GM04504 (cell line): ENCODE results near the gene WSCD1.

Experiments used
- DNase-seq: peaks from one replicate; pipeline ENCODE4 v3.0.0-alpha.2; 2012; ENCODE audit warnings: low read depth

The WSCD1 gene

GRCh38 chr17:6108382-6108781, 38.2 kb downstream of the WSCD1 start:
- no peak for DNase-seq

GRCh38 chr17:6108987-6109386, 38.8 kb downstream of the WSCD1 start:
- DNase-seq, result no peak

- DNase-seq, result no peak
Measured at GRCh38 chr17:6109536-6109935, 39.4 kb downstream of the WSCD1 start.

DNA sequence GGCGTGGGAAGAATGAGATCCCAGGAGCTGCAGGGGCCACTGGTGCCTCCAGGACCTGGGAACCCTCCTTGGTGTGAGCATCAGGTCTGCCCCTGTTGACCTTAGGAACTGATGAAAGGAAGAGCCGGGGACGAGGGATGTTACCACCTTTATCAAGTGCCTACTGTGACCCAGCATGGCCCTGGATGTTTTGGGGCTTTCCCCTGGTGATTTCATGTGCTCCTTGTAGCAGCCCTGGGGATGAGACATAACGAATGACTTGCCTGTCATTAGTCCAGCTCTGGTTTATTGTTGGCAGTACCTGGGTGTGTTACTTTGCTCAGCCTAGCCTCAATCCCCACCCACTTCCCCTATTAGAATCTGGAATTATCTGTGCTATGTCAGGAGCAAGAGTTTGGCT, 39.9 kb downstream of the WSCD1 start:
- DNase-seq, result no peak

- DNase-seq, result no peak
Measured at GRCh38 chr17:6110592-6110991, 40.4 kb downstream of the WSCD1 start.

GRCh38 chr17:6120351-6120750, 50.2 kb downstream of the WSCD1 start:
- no peak for DNase-seq

GRCh38 chr17:6124856-6125255, 54.7 kb downstream of the WSCD1 start:
- no peak for DNase-seq

- no peak for DNase-seq
Measured at GRCh38 chr17:6126768-6127167, 56.6 kb downstream of the WSCD1 start.

- no peak for DNase-seq
Measured at GRCh38 chr17:6134721-6135120, 64.5 kb downstream of the WSCD1 start.

GRCh38 chr17:6135236-6135635, 65.1 kb downstream of the WSCD1 start:
- DNase-seq, result no peak

DNA sequence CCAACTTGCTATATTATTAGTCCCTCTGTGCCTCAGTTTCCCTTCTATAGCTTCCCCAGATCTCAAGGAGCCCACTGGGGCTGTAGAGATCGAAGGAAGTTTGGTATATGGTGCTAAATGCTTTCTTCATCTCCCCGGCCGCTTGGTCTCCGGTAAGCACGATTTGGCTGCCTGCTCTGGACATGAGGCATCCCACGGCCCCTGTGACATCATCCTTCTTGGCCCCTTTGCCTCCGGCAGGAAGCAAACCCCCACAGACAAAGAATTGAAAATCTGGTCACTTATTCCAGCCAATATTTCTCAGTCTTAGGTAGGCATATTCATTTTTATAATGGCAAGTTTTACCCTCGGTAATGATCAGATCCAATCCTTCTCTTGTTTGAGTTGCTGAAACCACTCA, 65.8 kb downstream of the WSCD1 start:
- no peak for DNase-seq

- no peak for DNase-seq
Measured at GRCh38 chr17:6137716-6138502, 67.7 kb downstream of the WSCD1 start.

DNA sequence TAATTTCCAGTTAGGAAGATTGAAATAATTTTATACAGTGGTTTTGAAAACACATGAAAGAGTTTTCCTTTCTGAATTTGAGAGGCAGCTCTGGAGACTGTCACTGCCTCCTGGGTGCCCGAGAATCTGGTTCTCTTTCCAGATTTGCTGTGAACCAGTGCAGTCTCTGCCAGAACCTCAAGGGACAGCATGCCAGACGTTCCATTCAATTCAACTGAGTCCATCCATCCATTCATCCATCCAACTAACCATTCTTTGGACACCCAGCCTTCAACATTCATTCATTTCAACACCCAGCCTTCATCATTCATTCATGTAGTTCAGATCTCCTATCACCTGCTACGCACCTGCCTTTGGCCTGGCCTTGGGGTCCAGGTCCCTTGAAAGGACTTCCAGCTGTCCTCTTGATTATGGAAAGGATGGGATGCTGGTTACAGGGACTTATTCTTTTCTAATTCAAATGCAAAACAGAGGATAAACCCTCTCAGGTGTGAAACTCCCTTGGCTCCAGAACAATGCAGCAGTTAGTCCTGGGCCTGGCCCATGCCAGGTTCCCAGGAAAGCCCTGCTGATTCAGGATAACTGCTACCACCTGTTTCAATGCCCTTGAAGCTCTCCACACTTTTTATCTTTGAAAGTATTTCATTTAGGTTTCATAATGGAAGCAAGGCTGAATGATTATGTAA, 68.7 kb downstream of the WSCD1 start:
- DNase-seq, result no peak

GRCh38 chr17:6139447-6139832, 69.3 kb downstream of the WSCD1 start:
- no peak for DNase-seq

GRCh38 chr17:6140188-6140587, 70.0 kb downstream of the WSCD1 start:
- DNase-seq, result no peak

- no peak for DNase-seq
Measured at GRCh38 chr17:6140728-6141330, 70.7 kb downstream of the WSCD1 start.

- no peak for DNase-seq
Measured at GRCh38 chr17:6142701-6143100, 72.5 kb downstream of the WSCD1 start.

DNA sequence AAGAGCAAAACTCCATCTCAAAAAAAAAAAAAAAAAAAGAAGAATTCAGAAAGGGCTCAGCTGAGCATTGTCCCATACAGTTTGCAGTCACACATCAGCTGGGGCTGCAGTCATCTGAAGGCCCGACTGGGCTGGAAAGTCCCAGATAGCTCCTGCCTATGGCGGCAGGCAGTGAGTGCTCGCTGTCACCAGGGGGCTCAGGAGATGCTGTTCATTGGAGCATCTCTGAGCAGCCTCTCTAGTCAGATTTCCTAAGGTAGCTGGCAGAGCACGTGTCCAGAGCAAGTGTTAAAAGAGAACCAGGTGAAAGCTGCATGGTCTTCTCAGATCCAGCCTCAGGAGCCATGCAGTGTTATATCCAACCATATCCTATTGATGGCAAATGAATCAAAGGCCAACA, 75.8 kb downstream of the WSCD1 start:
- DNase-seq, result no peak

DNA sequence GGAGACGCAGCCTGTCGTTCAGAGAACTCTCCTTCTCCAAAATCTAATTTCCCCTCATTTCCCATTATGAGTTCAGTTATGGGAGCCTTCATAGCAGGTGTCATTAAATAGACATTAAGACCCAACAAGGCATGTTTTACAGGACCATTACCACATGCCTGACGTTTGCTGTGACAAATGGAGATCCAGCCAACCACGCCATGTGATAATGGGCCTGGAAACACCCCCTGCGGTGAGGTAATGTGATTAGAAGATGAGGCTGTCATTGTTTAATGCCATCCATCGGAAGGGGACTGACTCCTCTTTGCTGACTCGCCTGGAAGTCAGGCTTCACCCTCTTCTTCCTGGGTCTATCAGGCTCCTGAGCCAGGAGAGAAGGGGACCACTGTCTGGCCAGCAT, 76.9 kb downstream of the WSCD1 start:
- DNase-seq, result no peak

DNA sequence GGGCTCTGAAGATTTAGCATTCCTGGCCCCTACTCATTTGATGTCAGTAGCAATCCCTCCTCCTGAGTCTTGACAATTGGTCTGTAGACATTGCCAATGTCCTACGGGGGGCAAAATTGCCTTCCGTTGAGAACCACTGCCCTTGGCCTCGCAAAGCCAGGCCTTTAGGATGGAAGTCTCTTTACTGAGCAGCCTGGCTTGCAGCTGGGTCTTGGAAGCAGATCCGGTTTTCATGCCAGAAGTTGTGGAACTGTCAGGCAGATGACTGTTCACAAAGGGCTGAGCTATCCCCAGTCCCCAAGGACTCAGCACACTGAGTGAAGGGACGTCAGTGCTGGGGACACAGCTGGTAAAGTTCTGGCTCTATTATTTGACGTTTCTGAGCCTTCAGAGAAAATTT, 83.2 kb downstream of the WSCD1 start:
- no peak for DNase-seq

- no peak for DNase-seq
Measured at GRCh38 chr17:6157716-6158115, 87.5 kb downstream of the WSCD1 start.

- no peak for DNase-seq
Measured at GRCh38 chr17:6159541-6160231, 89.5 kb downstream of the WSCD1 start.

GRCh38 chr17:6160232-6160555, 90.0 kb downstream of the WSCD1 start:
- DNase-seq, result no peak
